H9 (cell line): ENCODE results near the gene ELFN1. TPM values are rescaled to one million over a fixed set of nuclear protein-coding genes. Genes with fewer than 3 reads are reported as not detected.

Source experiments
- DNase-seq: peaks from one replicate; pipeline ENCODE4 v3.0.0-alpha.2; 2017
- H2AFZ ChIP-seq: one replicate; pipeline ENCODE4 v1.6.1; 2013; ENCODE audit warnings: mild to moderate bottlenecking, low read length, control low read depth, moderate library complexity
- H2AK5ac ChIP-seq: 2 replicates; pipeline ENCODE4 v1.6.1; 2013; ENCODE audit warnings: low read length, control low read depth, mixed read lengths; ENCODE audit not compliant: insufficient read length
- H2BK120ac ChIP-seq: one replicate; pipeline ENCODE4 v1.6.1; 2013; ENCODE audit warnings: low read depth, mild to moderate bottlenecking, low read length, control low read depth, inconsistent platforms; ENCODE audit not compliant: poor library complexity, severe bottlenecking
- H2BK12ac ChIP-seq: 2 replicates; pipeline ENCODE4 v1.6.1; 2013; ENCODE audit warnings: low read length, control low read depth, mixed read lengths, low read depth; ENCODE audit not compliant: insufficient read length
- H2BK15ac ChIP-seq: 2 replicates; pipeline ENCODE4 v1.6.1; 2013; ENCODE audit warnings: low read depth, low read length, control low read depth
- H2BK20ac ChIP-seq: one replicate; pipeline ENCODE4 v1.6.1; 2013; ENCODE audit warnings: low read depth, mild to moderate bottlenecking, low read length, control low read depth, inconsistent platforms; ENCODE audit not compliant: poor library complexity, severe bottlenecking
- H2BK5ac ChIP-seq: 2 replicates; pipeline ENCODE4 v1.6.1; 2013; ENCODE audit warnings: low read length, control low read depth, mixed read lengths; ENCODE audit not compliant: insufficient read length
- H3K14ac ChIP-seq: 2 replicates; pipeline ENCODE4 v1.6.1; 2013; ENCODE audit warnings: low read length, control low read depth; ENCODE audit not compliant: insufficient read depth
- H3K18ac ChIP-seq: 2 replicates; pipeline ENCODE4 v1.6.1; 2013; ENCODE audit warnings: low read depth, mild to moderate bottlenecking, mixed read lengths, low read length, control low read depth; ENCODE audit not compliant: insufficient read length
- H3K23ac ChIP-seq: 2 replicates; pipeline ENCODE4 v1.6.1; 2013; ENCODE audit warnings: low read length, control low read depth, mixed read lengths, low read depth; ENCODE audit not compliant: insufficient read length
- H3K23me2 ChIP-seq: 2 replicates; pipeline ENCODE4 v1.6.1; 2013; ENCODE audit warnings: low read depth, mild to moderate bottlenecking, mixed read lengths, low read length, control low read depth; ENCODE audit not compliant: insufficient read length, poor library complexity, severe bottlenecking
- H3K27ac ChIP-seq: 2 replicates; pipeline ENCODE4 v1.5.1; 2013; ENCODE audit warnings: low read length, control low read depth, mixed read lengths, low read depth; ENCODE audit not compliant: insufficient read length
- H3K27me3 ChIP-seq: 2 replicates; pipeline ENCODE4 v1.6.1; 2013; ENCODE audit warnings: low read length, control low read depth, inconsistent platforms; ENCODE audit not compliant: insufficient read depth
- H3K4ac ChIP-seq: 2 replicates; pipeline ENCODE4 v1.6.1; 2013; ENCODE audit warnings: low read depth, mild to moderate bottlenecking, control low read depth, inconsistent platforms, low read length, moderate library complexity
- H3K4me1 ChIP-seq: 2 replicates; pipeline ENCODE4 v1.6.1; 2013; ENCODE audit warnings: low read length, control low read depth, inconsistent platforms; ENCODE audit not compliant: insufficient read depth
- H3K4me2 ChIP-seq: 2 replicates; pipeline ENCODE4 v1.6.1; 2013; ENCODE audit warnings: low read length, control low read depth, mixed read lengths; ENCODE audit not compliant: insufficient read length, insufficient read depth
- H3K56ac ChIP-seq: 2 replicates; pipeline ENCODE4 v1.6.1; 2013; ENCODE audit warnings: low read depth, mild to moderate bottlenecking, mixed read lengths, low read length, control low read depth; ENCODE audit not compliant: insufficient read length
- H3K79me1 ChIP-seq: 2 replicates; pipeline ENCODE4 v1.6.1; 2013; ENCODE audit warnings: low read depth, mild to moderate bottlenecking, moderate library complexity, low read length, control low read depth, inconsistent platforms; ENCODE audit not compliant: insufficient read depth, poor library complexity, severe bottlenecking
- H3K79me2 ChIP-seq: 2 replicates; pipeline ENCODE4 v1.6.1; 2013; ENCODE audit warnings: low read length, control low read depth, inconsistent platforms; ENCODE audit not compliant: insufficient read depth
- H3K9ac ChIP-seq: 2 replicates; pipeline ENCODE4 v1.6.1; 2013; ENCODE audit warnings: low read length, control low read depth, mixed read lengths; ENCODE audit not compliant: insufficient read length; ENCODE audit errors: extremely low read depth
- H3K9me3 ChIP-seq: one replicate; pipeline ENCODE4 v1.6.1; 2013; ENCODE audit warnings: low read depth, low read length, inconsistent platforms; ENCODE audit not compliant: control insufficient read depth
- H3T11ph ChIP-seq: one replicate; pipeline ENCODE4 v1.6.1; 2013; ENCODE audit warnings: mild to moderate bottlenecking, low read length, control low read depth, inconsistent platforms
- H4K20me1 ChIP-seq: one replicate; pipeline ENCODE4 v1.6.1; 2013; ENCODE audit not compliant: control insufficient read depth, insufficient read length, insufficient read depth
- H4K5ac ChIP-seq: 2 replicates; pipeline ENCODE4 v1.6.1; 2013; ENCODE audit warnings: low read depth, mild to moderate bottlenecking, mixed read lengths, low read length, control low read depth; ENCODE audit not compliant: insufficient read length
- H4K8ac ChIP-seq: replicated peaks from 2 replicates; pipeline ENCODE4 v1.6.1; 2013; ENCODE audit warnings: low read length, control low read depth, mixed read lengths, low read depth; ENCODE audit not compliant: insufficient read length
- H4K91ac ChIP-seq: 2 replicates; pipeline ENCODE4 v1.6.1; 2013; ENCODE audit warnings: low read depth, mild to moderate bottlenecking, moderate library complexity, mixed read lengths, low read length, control low read depth; ENCODE audit not compliant: insufficient read length
- H3K27ac Mint-ChIP-seq, 3 experiments: 2 replicates in 2 of 3; 3 replicates in 1 of 3; pipeline ENCODE4 v1.8.0; 2020 to 2021; ENCODE audit warnings: mixed read lengths in 3 of 3, mild to moderate bottlenecking in 1 of 3, moderate library complexity in 1 of 3
- H3K27me3 Mint-ChIP-seq: 2 replicates; pipeline ENCODE4 v1.8.0; 2021; ENCODE audit warnings: low read depth, mild to moderate bottlenecking, moderate library complexity, mixed read lengths
- H3K36me3 Mint-ChIP-seq, 3 experiments: 2 replicates in 2 of 3; 3 replicates in 1 of 3; pipeline ENCODE4 v1.8.0; 2020 to 2021; ENCODE audit warnings: low read depth in 3 of 3, mixed read lengths in 3 of 3; ENCODE audit not compliant: insufficient read depth in 1 of 3
- H3K4me1 Mint-ChIP-seq, 2 experiments: 2 replicates each; pipeline ENCODE4 v1.8.0; 2020; ENCODE audit warnings: mixed read lengths in 2 of 2
- H3K4me3 Mint-ChIP-seq, 2 experiments: 2 replicates in 1 of 2; 3 replicates in 1 of 2; pipeline ENCODE4 v1.8.0; 2020 to 2021; ENCODE audit warnings: mild to moderate bottlenecking in 2 of 2, mixed read lengths in 2 of 2, moderate library complexity in 1 of 2
- H3K9me3 Mint-ChIP-seq, 2 experiments: 2 replicates in 1 of 2; 3 replicates in 1 of 2; pipeline ENCODE4 v1.8.0; 2020; ENCODE audit warnings: mild to moderate bottlenecking in 2 of 2, mixed read lengths in 2 of 2, moderate library complexity in 1 of 2
- WGBS: extraction: QIAGEN DNeasy Blood & Tissue Kit; methylation state at CpG from one replicate; pipeline ENCODE4 v1.1.7; 2013; ENCODE audit warnings: missing lambda C conversion rate, low lambda C conversion rate, mixed read lengths; ENCODE audit not compliant: insufficient read length; ENCODE audit errors: extremely low coverage; 5-methylcytosine and 5-hydroxymethylcytosine counted together
- total RNA-seq: library from RNA; stranded (reverse); gene quantifications from 2 replicates; pipeline ENCODE4 v1.2.1, GENCODE V29; 2021
- TF ChIP-seq, protein P1 (sequence below): fragments of 200-600 bp; sonication (generic); conservative IDR thresholded peaks from 3 replicates; pipeline ENCODE4 v1.8.0; 2021; ENCODE audit warnings: antibody characterized with exemption, mild to moderate bottlenecking

ELFN1 gene
- total RNA-seq, 1 experiment from 2014 or later: 3.7 TPM

DNA sequence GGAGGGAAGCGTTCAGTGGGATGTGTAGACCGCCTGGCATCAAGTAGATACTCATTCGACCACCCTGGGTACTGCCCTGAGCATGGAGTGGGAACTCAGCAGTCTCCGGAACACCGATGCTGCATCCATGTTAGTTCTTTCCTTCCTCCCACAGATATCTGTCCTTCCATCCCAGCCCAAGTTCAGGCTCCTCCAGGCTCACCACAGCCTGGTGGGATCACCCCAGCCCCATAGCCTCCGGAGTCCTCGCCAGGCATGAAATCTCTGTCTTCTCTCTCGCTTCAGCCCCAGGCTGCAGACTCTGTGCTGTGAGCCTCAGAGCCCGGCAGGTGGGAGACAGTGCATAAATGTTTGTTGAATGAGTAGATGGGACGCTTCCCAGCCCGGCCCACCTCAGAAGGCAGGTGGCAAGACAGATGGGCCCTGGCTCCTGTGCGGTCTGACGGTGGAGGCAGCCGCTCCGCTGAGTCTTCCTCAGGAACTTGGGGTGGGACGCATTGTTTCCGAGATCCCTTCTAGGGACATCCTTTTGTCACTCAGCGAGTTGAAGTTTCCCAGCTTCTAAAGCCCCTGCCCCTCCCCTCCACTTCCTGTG, 42.9 kb downstream of the ELFN1 start:
- WGBS: no CpG with 5 or more reads among the region's 18 CpGs
- Histone ChIP-seq H3K79me1 (no peaks in the 10 kb centered on the region), H4K5ac (no peak overlapping the region), H3K4me1 (peaks cover 8% of the 10 kb centered on the region; the same call in 1 of the 2 replicates), H3K27me3 (no peaks in the 10 kb centered on the region), H2AK5ac (no peak overlapping the region), H3T11ph (no peak overlapping the region), H2BK15ac (no peak overlapping the region), H2BK5ac (no peak overlapping the region), H3K4ac (no peak overlapping the region), H3K79me2 (no peaks in the 10 kb centered on the region), H3K9ac (no peak overlapping the region), H2BK20ac (no peak overlapping the region), H4K20me1 (peaks cover 3% of the 10 kb centered on the region), H2AFZ (no peak overlapping the region), H3K56ac (no peak overlapping the region), H4K91ac (no peak overlapping the region), H3K27ac (no peak overlapping the region), H3K4me2 (no peak overlapping the region), H3K14ac (no peak overlapping the region; the same call in 1 of the 2 replicates), H3K9me3 (no peaks in the 10 kb centered on the region), H3K18ac (no peak overlapping the region), H2BK120ac (no peak overlapping the region), H3K23ac (no peak overlapping the region), H2BK12ac (no peak overlapping the region), H3K23me2 (no peaks in the 10 kb centered on the region), H4K8ac (no peak overlapping the region)
- Mint-ChIP-seq H3K36me3 (peaks cover 6 to 16% (median 10%) of the 10 kb centered on the region in 3 experiments), H3K27ac (peak overlapping the region in 1 of 3 experiments; percentile 50; a peak in 1 of 7 replicates), H3K9me3 (peaks cover 13 to 15% of the 10 kb centered on the region in 2 experiments), H3K4me1 (peaks cover 30 to 43% of the 10 kb centered on the region in 2 experiments), H3K27me3 (peaks cover 13% of the 10 kb centered on the region), H3K4me3 (no peak overlapping the region; a peak in 1 of 5 replicates)
- TF ChIP-seq, protein P1, sequence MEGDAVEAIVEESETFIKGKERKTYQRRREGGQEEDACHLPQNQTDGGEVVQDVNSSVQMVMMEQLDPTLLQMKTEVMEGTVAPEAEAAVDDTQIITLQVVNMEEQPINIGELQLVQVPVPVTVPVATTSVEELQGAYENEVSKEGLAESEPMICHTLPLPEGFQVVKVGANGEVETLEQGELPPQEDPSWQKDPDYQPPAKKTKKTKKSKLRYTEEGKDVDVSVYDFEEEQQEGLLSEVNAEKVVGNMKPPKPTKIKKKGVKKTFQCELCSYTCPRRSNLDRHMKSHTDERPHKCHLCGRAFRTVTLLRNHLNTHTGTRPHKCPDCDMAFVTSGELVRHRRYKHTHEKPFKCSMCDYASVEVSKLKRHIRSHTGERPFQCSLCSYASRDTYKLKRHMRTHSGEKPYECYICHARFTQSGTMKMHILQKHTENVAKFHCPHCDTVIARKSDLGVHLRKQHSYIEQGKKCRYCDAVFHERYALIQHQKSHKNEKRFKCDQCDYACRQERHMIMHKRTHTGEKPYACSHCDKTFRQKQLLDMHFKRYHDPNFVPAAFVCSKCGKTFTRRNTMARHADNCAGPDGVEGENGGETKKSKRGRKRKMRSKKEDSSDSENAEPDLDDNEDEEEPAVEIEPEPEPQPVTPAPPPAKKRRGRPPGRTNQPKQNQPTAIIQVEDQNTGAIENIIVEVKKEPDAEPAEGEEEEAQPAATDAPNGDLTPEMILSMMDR: no peak
- DNase-seq: no peak
